Fibroblast of skin of scalp (primary cell): ENCODE data around the gene NNMT.
A peak's percentile ranks its signal among the peaks of the same experiment; 100 is the strongest.
"Not testable (repeated sequence)": the region's sequence is repeated elsewhere in the genome, so short reads cannot be mapped to it uniquely, and the experiment has no call there.

Source experiments
- DNase-seq: peaks from one replicate; pipeline ENCODE4 v3.0.0-alpha.2; 2013

The NNMT gene

GRCh38 chr11:114311946-114312345, 15.7 kb downstream of the NNMT start:
- DNase-seq, result no peak

GRCh38 chr11:114314096-114314495, 17.9 kb downstream of the NNMT start:
- DNase-seq, result no peak

- DNase-seq, result no peak
Measured at GRCh38 chr11:114315749-114316368, 19.7 kb downstream of the NNMT start.

- DNase-seq, result peak; percentile 78
Measured at GRCh38 chr11:114316980-114317786, 21.0 kb downstream of the NNMT start.

- DNase-seq, result peak; percentile 68
Measured at GRCh38 chr11:114317787-114318137, 21.6 kb downstream of the NNMT start.

GRCh38 chr11:114318361-114318760, 22.2 kb downstream of the NNMT start:
- DNase-seq, result no peak

- no peak for DNase-seq
Measured at GRCh38 chr11:114319716-114320328, 23.6 kb downstream of the NNMT start.

GRCh38 chr11:114321621-114322257, 25.5 kb downstream of the NNMT start:
- DNase-seq, result peak; percentile 71

- no peak for DNase-seq
Measured at GRCh38 chr11:114322934-114323333, 26.7 kb downstream of the NNMT start.

GRCh38 chr11:114326151-114326550, 30.0 kb downstream of the NNMT start:
- DNase-seq, result no peak

- DNase-seq, result no peak
Measured at GRCh38 chr11:114326776-114327175, 30.6 kb downstream of the NNMT start.

- no peak for DNase-seq
Measured at GRCh38 chr11:114330373-114330772, 34.2 kb downstream of the NNMT start.

GRCh38 chr11:114340311-114341131, 44.3 kb downstream of the NNMT start:
- DNase-seq, result peak; percentile 80

- not testable (repeated sequence) for DNase-seq
Measured at GRCh38 chr11:114341667-114342066, 45.5 kb downstream of the NNMT start.

GRCh38 chr11:114342476-114342875, 46.3 kb downstream of the NNMT start:
- DNase-seq, result no peak

- DNase-seq, result no peak
Measured at GRCh38 chr11:114343020-114343419, 46.8 kb downstream of the NNMT start.

GRCh38 chr11:114343493-114343892, 47.3 kb downstream of the NNMT start:
- DNase-seq, result no peak

GRCh38 chr11:114344494-114344893, 48.3 kb downstream of the NNMT start:
- no peak for DNase-seq

- no peak for DNase-seq
Measured at GRCh38 chr11:114345575-114346222, 49.5 kb downstream of the NNMT start.

- peak; percentile 15 for DNase-seq
Measured at GRCh38 chr11:114346709-114347141, 50.5 kb downstream of the NNMT start.
